BLaER1 treated with 17β-estradiol and CSF1 and Interleukin-3, amounts not matched to agents 10 nM and 100 nM (cell line): ENCODE measurements around the gene RNU5B-1.
"Not testable (repeated sequence)": the region's sequence is repeated elsewhere in the genome, so short reads cannot be mapped to it uniquely, and the experiment has no call there.

Experiments
- H3K27ac ChIP-seq, 11 experiments: shearing (Covaris generic); formaldehyde crosslinking; 2 replicates each; pipeline ENCODE4 v1.8.1; 2022
- H3K27me3 ChIP-seq, 11 experiments: shearing (Covaris generic); formaldehyde crosslinking; 2 replicates each; pipeline ENCODE4 v1.8.1; 2022
- H3K36me3 ChIP-seq, 11 experiments: shearing (Covaris generic); formaldehyde crosslinking; 2 replicates each; pipeline ENCODE4 v1.8.1; 2022
- H3K4me1 ChIP-seq, 10 experiments: shearing (Covaris generic); formaldehyde crosslinking; 2 replicates each; pipeline ENCODE4 v1.8.1; 2022
- H3K4me2 ChIP-seq, 11 experiments: shearing (Covaris generic); formaldehyde crosslinking; 2 replicates each; pipeline ENCODE4 v1.8.1; 2022
- H3K4me3 ChIP-seq, 10 experiments: shearing (Covaris generic); formaldehyde crosslinking; 2 replicates each; pipeline ENCODE4 v1.8.1; 2022
- H3K9ac ChIP-seq, 11 experiments: shearing (Covaris generic); formaldehyde crosslinking; 2 replicates each; pipeline ENCODE4 v1.8.1; 2022
- H3K9me3 ChIP-seq, 11 experiments: shearing (Covaris generic); formaldehyde crosslinking; replicated peaks in 1 of 11; 2 replicates each; pipeline ENCODE4 v1.8.1; 2022
- H4K20me1 ChIP-seq, 11 experiments: shearing (Covaris generic); formaldehyde crosslinking; 2 replicates each; pipeline ENCODE4 v1.8.1; 2022
- Cebpa-rat ChIP-seq, 11 experiments: shearing (Covaris generic); IDR thresholded peaks; 2 replicates each; pipeline ENCODE4 v1.8.1; 2022

RNU5B-1 gene

GRCh38 chr15:65266469-65266868, 38.0 kb upstream of the RNU5B-1 start:
- TF ChIP-seq Cebpa-rat (IDR thresholded peaks at IDR 0.05), result no peak

GRCh38 chr15:65268411-65268810, 36.1 kb upstream of the RNU5B-1 start:
- no peak overlapping the region for H3K4me2 ChIP-seq
- peaks cover 4 to 77% (median 63%) of the 10 kb centered on the region in 11 experiments; a peak in 19 of 22 replicates for H3K36me3 ChIP-seq
- H3K27ac ChIP-seq, result no peak overlapping the region
- no peak overlapping the region for H3K4me3 ChIP-seq
- H3K9ac ChIP-seq, result no peak overlapping the region
- TF ChIP-seq Cebpa-rat (IDR thresholded peaks at IDR 0.05), result no peak
- no peaks in the 10 kb centered on the region for H3K27me3 ChIP-seq
- peaks cover 0 to 10% (median 0%) of the 10 kb centered on the region in 11 experiments; a peak in 2 of 22 replicates for H4K20me1 ChIP-seq
- no peaks in the 10 kb centered on the region for H3K9me3 ChIP-seq
- no peaks in the 10 kb centered on the region for H3K4me1 ChIP-seq

More at GRCh38 chr15:65266469-65266868, 38.0 kb upstream of the RNU5B-1 start:
- peaks cover 0 to 13% (median 0%) of the 10 kb centered on the region in 11 experiments; a peak in 1 of 22 replicates for H4K20me1 ChIP-seq
- H3K36me3 ChIP-seq, result peaks cover 13 to 89% (median 80%) of the 10 kb centered on the region in 11 experiments
- H3K27me3 ChIP-seq, result no peaks in the 10 kb centered on the region
- H3K9ac ChIP-seq, result no peak overlapping the region
- H3K27ac ChIP-seq, result no peak overlapping the region
- H3K4me2 ChIP-seq, result no peak overlapping the region
- no peaks in the 10 kb centered on the region for H3K9me3 ChIP-seq
- H3K4me3 ChIP-seq, result no peak overlapping the region
- H3K4me1 ChIP-seq, result no peaks in the 10 kb centered on the region

- H3K27me3 ChIP-seq, H3K9me3 ChIP-seq, H3K27ac ChIP-seq, H3K4me3 ChIP-seq, H3K4me1 ChIP-seq, H3K4me2 ChIP-seq: not testable (repeated sequence)
- peaks cover 0 to 19% (median 0%) of the 10 kb centered on the region in 11 experiments; a peak in 3 of 22 replicates for H4K20me1 ChIP-seq
- H3K36me3 ChIP-seq, result peaks cover 0 to 60% (median 40%) of the 10 kb centered on the region in 11 experiments; a peak in 18 of 22 replicates
- H3K9ac ChIP-seq, result 0 out of 22 replicates have a peak overlapping the region, but pooled peaks of 1 of the 11 experiments have one; percentile 31
Observed at GRCh38 chr15:65270811-65271545, 33.5 kb upstream of the RNU5B-1 start.

DNA sequence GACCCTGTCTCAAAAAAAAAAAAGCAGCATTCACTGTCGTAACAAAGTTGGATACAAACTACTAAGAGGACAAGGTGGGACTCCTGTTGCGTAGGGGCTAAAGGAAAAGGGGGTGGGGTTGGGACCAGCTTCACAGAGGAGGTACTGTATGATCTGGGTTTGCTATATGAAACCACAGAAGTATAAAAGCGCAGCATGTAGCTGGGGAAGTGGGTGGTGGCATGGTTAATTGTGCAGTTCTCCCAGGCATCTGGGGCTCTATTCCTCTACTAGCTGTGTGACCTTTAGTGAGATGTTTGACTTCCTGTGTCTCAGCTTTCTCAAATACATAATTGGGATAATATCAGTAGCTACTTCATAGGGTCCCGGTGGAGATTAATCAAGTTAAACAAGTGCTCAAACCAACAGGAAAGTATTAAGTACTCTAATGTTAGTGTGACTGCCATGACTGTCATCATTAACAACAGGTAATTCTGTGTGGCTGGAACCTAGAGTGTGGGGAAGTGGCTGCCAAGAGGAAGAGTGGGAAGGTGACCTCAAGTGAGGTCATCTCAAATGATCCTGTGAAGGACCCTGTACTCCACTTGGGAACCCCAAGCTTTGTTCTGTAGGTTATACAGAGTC, 29.3 kb upstream of the RNU5B-1 start:
- TF ChIP-seq Cebpa-rat (IDR thresholded peaks at IDR 0.05), result no peak
- Histone ChIP-seq H4K20me1 (peaks cover 0 to 26% (median 5%) of the 10 kb centered on the region in 11 experiments; a peak in 5 of 22 replicates), H3K4me3 (no peak overlapping the region), H3K27ac (no peak overlapping the region), H3K4me1 (peaks cover 0 to 8% (median 0%) of the 10 kb centered on the region in 10 experiments; a peak in 4 of 20 replicates), H3K9ac (no peak overlapping the region; a peak in 1 of 22 replicates), H3K9me3 (no peaks in the 10 kb centered on the region), H3K4me2 (peak overlapping the region in 1 of 11 experiments; percentile 6; a peak in 1 of 22 replicates), H3K27me3 (no peaks in the 10 kb centered on the region), H3K36me3 (peaks cover 0 to 59% (median 25%) of the 10 kb centered on the region in 11 experiments; a peak in 16 of 22 replicates)

GRCh38 chr15:65275728-65276126, 28.8 kb upstream of the RNU5B-1 start:
- no peak overlapping the region; a peak in 1 of 22 replicates for H3K9ac ChIP-seq
- H4K20me1 ChIP-seq, result peaks cover 0 to 24% (median 5%) of the 10 kb centered on the region in 11 experiments; a peak in 6 of 22 replicates
- H3K9me3 ChIP-seq, result no peaks in the 10 kb centered on the region
- no peak for TF ChIP-seq Cebpa-rat (IDR thresholded peaks at IDR 0.05)
- no peak overlapping the region for H3K27ac ChIP-seq
- peak overlapping the region in 1 of 11 experiments; percentile 6; a peak in 1 of 22 replicates for H3K4me2 ChIP-seq
- H3K4me3 ChIP-seq, result no peak overlapping the region
- peaks cover 0 to 57% (median 22%) of the 10 kb centered on the region in 11 experiments; a peak in 14 of 22 replicates for H3K36me3 ChIP-seq
- no peaks in the 10 kb centered on the region for H3K27me3 ChIP-seq
- H3K4me1 ChIP-seq, result peaks cover 0 to 8% (median 0%) of the 10 kb centered on the region in 10 experiments; a peak in 4 of 20 replicates

DNA sequence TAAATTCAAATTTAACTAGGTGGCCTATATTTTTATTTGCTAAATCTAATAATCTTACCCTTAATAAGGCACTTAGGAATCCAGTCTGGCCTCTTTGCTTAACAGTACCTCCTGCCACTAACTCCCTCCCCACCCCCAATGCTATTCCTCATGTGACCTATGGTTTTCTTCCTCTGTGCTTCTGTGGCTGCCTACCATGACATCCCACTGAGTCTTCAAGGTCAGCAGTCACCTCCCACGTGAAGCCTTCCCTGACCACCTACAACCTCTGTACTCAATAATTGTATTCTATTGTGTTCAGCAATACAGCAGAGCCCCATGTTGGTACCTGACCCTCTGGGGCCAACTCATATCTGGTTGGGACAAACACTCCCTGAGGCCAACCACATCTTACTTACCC, 27.5 kb upstream of the RNU5B-1 start:
- no peak overlapping the region for H3K4me3 ChIP-seq
- peaks cover 0 to 60% (median 21%) of the 10 kb centered on the region in 11 experiments; a peak in 14 of 22 replicates for H3K36me3 ChIP-seq
- no peaks in the 10 kb centered on the region for H3K27me3 ChIP-seq
- H3K4me2 ChIP-seq, result no peak overlapping the region
- H4K20me1 ChIP-seq, result peaks cover 0 to 24% (median 0%) of the 10 kb centered on the region in 11 experiments; a peak in 6 of 22 replicates
- H3K27ac ChIP-seq, result no peak overlapping the region
- H3K9ac ChIP-seq, result no peak overlapping the region
- H3K9me3 ChIP-seq, result no peaks in the 10 kb centered on the region
- peaks cover 0 to 8% (median 0%) of the 10 kb centered on the region in 10 experiments; a peak in 4 of 20 replicates for H3K4me1 ChIP-seq
- TF ChIP-seq Cebpa-rat (IDR thresholded peaks at IDR 0.05), result no peak

GRCh38 chr15:65278480-65278879, 26.0 kb upstream of the RNU5B-1 start:
- Histone ChIP-seq H3K27ac (no peak overlapping the region), H3K4me3 (no peak overlapping the region), H3K27me3 (no peaks in the 10 kb centered on the region), H3K9me3 (no peaks in the 10 kb centered on the region), H3K4me2 (no peak overlapping the region), H3K36me3 (peaks cover 0 to 72% (median 31%) of the 10 kb centered on the region in 11 experiments; a peak in 14 of 22 replicates), H4K20me1 (peaks cover 0 to 30% (median 0%) of the 10 kb centered on the region in 11 experiments; a peak in 6 of 22 replicates), H3K9ac (no peak overlapping the region), H3K4me1 (peaks cover 0 to 11% (median 6%) of the 10 kb centered on the region in 10 experiments; a peak in 7 of 20 replicates)
- no peak for TF ChIP-seq Cebpa-rat (IDR thresholded peaks at IDR 0.05)

GRCh38 chr15:65285291-65286068, 19.0 kb upstream of the RNU5B-1 start:
- peak overlapping the region; percentile 72 to 95 (median 91) for H3K9ac ChIP-seq
- peaks cover 23 to 47% (median 32%) of the 10 kb centered on the region in 10 experiments for H3K4me1 ChIP-seq
- H3K36me3 ChIP-seq, result peaks cover 0 to 30% (median 8%) of the 10 kb centered on the region in 11 experiments; a peak in 9 of 22 replicates
- no peaks in the 10 kb centered on the region for H3K9me3 ChIP-seq
- peak overlapping the region in 10 of 11 experiments; percentile 62 to 94 (median 92); a peak in 19 of 22 replicates for H3K27ac ChIP-seq
- peak overlapping the region; percentile 60 to 87 (median 75) for H3K4me3 ChIP-seq
- peak overlapping the region; percentile 82 to 99 (median 97) for H3K4me2 ChIP-seq
- no peaks in the 10 kb centered on the region for H3K27me3 ChIP-seq
- H4K20me1 ChIP-seq, result peaks cover 0 to 17% (median 0%) of the 10 kb centered on the region in 11 experiments; a peak in 1 of 22 replicates
- TF ChIP-seq Cebpa-rat (IDR thresholded peaks at IDR 0.05), result no peak
